Right kidney (tissue), 1 donor: ENCODE data around the gene GALE.

Source experiments
- DNase-seq: peaks from one replicate; pipeline ENCODE4 v3.0.0-alpha.2; 2016

Gene GALE

GRCh38 chr1:23752909-23753308 lies 47.6 kb downstream of the GALE start:
- no peak for DNase-seq

GRCh38 chr1:23751815-23752200 lies 48.7 kb downstream of the GALE start:
- DNase-seq = no peak

- no peak for DNase-seq
Measured at GRCh38 chr1:23751050-23751814, 49.3 kb downstream of the GALE start.

- DNase-seq = no peak
Measured at GRCh38 chr1:23748016-23748415, 52.5 kb downstream of the GALE start.
